Stimulated activated CD4-positive, alpha-beta T cell treated with anti-CD3 and anti-CD28 coated beads, Interleukin-1b, Interleukin-23, amount 100 ng/mL, for 4 hours (primary cell): ENCODE results near the gene POLE2.
"Not testable (repeated sequence)": the region's sequence is repeated elsewhere in the genome, so short reads cannot be mapped to it uniquely, and the experiment has no call there.

Experiments used
- DNase-seq, 2 donors: peaks; one replicate each; pipeline ENCODE4 v3.0.0-alpha.2; 2020; ENCODE audit warnings: low read depth in 2 of 2

POLE2 gene

GRCh38 chr14:49687942-49688700 is at the start of gene POLE2:
TSS of gene POLE2 (minus strand) at chr14:49688214. CDS start at chr14:49688203, 11 bp downstream.
- DNase-seq = peak; percentile 66 to 79

- not testable (repeated sequence) for DNase-seq
Observed at GRCh38 chr14:49735669-49736068, 47.7 kb upstream of the POLE2 start.

DNA sequence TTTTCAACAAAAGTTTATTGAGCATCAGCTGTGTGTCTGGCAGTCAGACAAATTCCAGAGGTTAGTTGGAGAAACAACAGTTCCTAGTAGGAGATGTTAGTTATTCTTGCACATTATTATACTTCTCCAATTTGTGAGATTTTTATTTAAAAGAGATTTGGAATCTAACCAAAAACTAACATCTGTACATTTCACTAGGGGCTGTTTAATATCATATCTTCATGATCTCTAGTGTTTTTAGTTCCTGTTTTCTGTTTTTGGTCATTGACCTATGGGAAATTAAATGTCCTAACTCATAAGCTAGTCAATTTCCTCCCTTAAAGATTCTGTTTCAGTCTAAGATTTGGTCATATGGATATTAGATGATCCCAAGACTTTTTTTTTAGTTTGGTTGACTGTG is 45.8 kb upstream of the POLE2 start:
- DNase-seq = no peak

- no peak for DNase-seq
Observed at GRCh38 chr14:49732896-49733295, 44.9 kb upstream of the POLE2 start.

DNA sequence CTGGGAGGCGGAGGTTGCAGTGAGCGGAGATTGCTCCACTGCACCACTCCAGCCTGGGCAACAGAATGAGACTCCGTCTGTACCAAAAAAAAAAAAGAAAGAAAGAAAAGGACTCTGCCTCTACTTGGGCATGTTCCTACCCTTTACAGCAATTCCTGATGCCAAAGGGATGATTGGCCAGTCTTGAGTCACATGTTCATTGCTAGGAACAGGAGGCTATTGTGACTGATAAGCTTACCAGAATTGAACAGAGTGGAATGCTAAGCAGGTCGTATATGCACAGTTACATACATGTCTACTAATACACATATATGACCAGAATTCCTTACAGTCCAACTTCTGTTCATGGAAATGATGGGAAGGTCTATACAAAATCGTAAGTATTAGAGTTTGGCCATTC is 39.2 kb upstream of the POLE2 start:
- no peak for DNase-seq

GRCh38 chr14:49721733-49722435 is 33.9 kb upstream of the POLE2 start:
- DNase-seq = not testable (repeated sequence)

DNA sequence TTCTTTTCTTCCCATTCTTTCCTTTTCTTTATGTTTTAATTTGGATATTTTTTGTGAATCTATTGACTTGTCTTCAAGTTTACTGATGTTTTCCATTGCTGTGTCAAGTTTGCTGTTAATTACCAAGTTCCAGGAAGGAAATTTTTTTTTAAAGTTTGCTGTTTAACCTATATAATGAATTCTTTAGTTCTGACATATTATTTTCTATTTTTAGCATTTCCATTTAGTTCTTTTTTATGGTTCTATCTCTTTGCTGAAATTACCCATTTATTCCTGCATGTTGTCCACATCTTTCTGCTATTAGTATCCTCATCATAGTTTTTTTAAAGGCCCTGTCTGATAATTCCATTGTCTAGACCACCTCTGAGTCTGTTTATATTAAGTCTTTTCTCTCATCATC is 32.7 kb upstream of the POLE2 start:
- DNase-seq = no peak

- not testable (repeated sequence) for DNase-seq
Observed at GRCh38 chr14:49710993-49711392, 23.0 kb upstream of the POLE2 start.

DNA sequence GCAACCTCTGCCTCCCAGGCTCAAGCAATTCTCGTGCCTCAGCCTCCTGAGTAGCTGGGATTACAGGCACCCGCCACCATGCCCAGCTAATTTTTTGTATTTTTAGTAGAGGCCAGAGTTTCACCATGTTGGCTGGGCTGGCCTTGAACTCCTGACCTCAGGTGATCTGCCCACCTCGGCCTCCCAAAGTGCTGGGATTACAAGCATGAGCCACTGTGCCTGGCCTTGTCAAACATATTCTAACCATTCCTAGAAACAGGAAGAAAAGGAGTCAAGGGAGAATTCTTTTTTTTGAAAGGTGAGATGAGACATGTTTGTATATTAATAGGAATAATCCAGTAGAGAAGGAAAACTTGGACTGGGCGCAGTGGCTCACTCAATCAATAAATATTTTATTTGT is 16.5 kb upstream of the POLE2 start:
- DNase-seq = not testable (repeated sequence)

- DNase-seq = no peak
Observed at GRCh38 chr14:49703965-49704364, 16.0 kb upstream of the POLE2 start.

DNA sequence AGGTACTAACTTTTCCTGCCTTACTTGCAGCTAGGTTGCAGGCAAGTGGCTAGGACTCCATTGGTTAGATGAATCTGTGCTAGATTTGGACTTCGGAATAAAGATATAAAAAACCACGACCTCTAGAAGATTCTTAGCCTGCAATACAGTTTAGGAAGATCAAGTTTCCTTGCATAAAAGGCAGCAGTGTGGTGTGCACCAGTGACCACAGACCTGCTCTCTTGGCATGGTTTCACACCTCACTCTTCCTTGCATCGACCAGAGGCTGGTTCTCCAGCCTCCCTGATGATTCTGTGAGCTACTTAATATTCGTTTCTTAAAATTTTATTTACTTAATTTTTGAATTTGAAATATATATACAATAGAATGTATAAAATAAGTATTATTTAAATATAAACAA is 14.7 kb upstream of the POLE2 start:
- no peak for DNase-seq

DNA sequence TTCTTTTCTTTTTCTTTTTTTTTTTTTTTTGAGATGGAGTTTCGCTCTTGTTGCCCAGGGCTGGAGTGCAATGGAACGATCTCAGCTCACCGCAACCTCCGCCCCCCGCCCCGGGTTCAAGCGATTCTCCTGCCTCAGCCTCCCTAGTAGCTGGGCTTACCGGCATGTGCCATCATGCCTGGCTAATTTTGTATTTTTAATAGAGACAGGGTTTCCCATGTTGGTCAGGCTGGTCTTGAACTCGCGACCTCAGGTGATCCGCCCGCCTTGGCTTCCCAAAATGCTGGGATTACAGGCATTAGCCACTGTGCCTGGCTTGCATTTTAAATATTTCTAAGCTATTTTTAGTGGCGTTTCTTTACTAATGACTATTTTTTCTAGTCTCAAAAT is 5.7 kb upstream of the POLE2 start:
- DNase-seq = not testable (repeated sequence)

DNA sequence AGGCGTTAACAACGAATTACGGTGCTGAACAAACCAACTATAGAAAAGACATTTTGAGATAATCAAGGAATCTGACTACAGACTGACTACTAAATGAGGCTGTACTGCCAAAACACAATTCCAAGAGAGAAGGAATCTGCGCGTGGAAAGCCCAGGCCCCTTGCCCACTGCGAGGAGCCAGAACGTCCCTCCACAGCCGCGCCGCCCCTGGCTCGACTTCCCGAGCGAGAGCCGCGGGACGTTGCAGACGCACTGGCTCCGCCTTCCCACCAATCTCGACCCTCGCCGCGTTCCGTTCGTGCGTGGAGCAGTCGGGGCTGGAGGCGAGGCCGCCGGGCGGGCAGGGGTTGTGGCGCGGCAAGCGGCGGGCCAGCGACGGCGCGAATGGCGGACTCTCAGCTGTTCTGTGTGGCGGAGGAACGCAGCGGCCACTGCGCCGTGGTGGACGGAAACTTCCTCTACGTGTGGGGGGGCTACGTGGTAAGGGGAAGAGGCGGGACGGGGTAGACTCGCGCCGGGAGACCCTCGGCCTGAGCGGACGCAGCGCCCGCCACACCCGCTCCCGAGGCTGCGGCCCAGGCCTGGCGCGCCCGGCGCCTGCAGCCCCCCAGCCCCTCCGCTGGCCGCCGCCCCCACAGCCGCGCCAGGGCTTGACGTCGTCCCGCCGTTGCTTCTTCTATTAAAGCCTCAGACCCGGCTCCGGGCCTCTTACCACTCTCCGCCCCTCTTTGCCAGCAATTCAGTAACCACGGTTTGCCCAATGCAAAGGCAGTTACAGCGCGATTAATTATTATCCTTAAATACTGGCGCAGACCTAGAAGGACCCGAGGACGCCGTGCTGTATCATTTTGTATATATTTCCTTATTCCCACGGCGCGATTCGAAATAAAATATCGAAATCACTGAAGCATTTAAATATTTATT is 5.1 kb upstream of the POLE2 start, which contains the start of gene KLHDC1:
KLHDC1 (plus strand) TSS at position 310 of the 924 bp plus-strand sequence; CDS start at position 385, 75 bp downstream.
- peak; percentile 62 to 69 for DNase-seq

GRCh38 chr14:49692193-49692757 is 4.3 kb upstream of the POLE2 start:
- no peak for DNase-seq

DNA sequence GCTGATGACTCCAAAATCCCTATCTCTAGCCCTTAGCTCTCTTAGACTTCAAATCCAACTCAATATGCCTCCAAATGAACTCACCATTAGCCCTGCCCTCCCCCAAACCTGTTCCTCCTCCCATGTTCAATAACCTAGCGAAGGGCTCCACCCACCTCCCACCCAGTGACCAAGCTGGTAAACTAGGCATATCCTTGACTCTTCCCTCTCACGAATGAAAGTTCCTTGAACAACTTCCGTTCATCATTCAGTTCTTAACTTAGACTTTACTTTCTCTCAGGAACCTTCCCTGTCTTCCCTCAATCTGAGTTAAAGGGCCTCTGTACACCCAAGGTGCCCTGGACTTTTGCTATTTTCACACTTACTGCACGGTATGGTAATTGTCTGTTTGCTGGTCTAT is 3.0 kb upstream of the POLE2 start:
- no peak for DNase-seq

DNA sequence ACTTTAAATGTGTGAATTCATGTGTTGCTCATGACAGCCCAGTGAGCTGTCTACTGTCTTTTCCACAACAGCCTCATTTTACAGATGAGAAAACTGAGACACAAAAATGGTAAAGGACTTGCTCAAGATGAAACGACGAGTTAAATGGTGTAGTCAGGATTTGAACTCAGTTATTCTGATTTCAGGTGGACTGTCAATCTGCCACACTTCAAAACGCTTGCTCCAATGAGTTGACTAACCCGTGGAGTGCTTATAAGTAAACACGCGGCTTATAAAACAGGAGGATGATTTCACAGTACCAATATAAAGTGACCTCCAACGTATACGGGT is 652 bp upstream of the POLE2 start:
- no peak for DNase-seq

- no peak for DNase-seq
Observed at GRCh38 chr14:49686425-49686824, 1.6 kb downstream of the POLE2 start.

DNA sequence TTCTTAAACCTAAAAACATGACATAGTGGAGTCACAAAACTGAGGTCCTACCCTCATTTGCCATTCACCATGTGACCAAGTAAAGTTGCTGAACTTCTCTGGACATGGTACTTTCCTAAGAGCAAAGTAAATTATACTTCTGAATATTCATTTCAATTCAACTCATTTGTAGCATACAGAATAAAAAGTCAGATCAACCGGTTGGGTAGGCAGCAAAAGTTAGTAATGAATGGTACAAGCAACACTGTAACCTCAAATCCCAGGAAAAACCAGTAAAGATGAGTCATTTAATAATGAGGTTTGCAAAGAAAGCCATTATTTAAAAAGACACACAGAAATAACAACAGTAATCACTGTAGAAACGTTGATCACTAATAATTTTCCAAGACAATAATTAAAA is 8.7 kb downstream of the POLE2 start:
- no peak for DNase-seq

DNA sequence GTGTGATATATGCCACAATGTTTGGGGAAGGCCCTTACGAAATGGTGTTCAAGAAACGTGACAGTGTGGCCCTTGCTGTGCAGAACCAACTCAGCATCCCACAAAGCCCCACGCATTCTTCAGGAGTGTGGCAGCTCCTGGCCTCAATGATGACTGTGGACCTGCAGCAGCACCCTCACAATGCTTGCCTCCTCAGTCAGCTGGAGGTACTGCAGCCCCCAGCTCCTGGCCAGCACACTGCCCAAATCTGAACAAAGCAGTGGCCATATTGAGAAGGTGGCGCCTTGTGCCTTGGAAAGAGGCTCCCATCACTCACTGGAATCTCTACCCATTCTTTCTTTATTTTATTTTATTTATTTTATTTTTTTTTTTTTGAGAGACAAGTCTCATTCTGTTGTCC is 10.4 kb downstream of the POLE2 start:
- no peak for DNase-seq

GRCh38 chr14:49673586-49673985 is 14.4 kb downstream of the POLE2 start:
- DNase-seq = no peak

- no peak for DNase-seq
Observed at GRCh38 chr14:49670475-49670874, 17.5 kb downstream of the POLE2 start.
